ENCODE measurements around the gene MISP. TPM values are rescaled to one million over a fixed set of nuclear protein-coding genes. Genes with fewer than 3 reads are reported as not detected.
A peak's percentile ranks its signal among the peaks of the same experiment; 100 is the strongest.

Gene MISP
- total and polyA plus RNA-seq, 9 of the 15 experiments (the other 6 are each of a cell fraction or from before 2014, with no cell fraction given), result 0.04 to 0.29 (median 0.05) TPM; not detected in 5

GRCh38 chr19:811506-812048 lies 60.7 kb downstream of the MISP start (continued):
- TF ChIP-seq E2F3 (CRISPR knock-in tag; IDR thresholded peaks at IDR 0.05), result no peak
- no peak for TF ChIP-seq GTF2F1 (IDR thresholded peaks at IDR 0.05; ENCODE audit: low read depth, low read length)
- TF ChIP-seq POLR2A (conservative IDR thresholded peaks at IDR 0.05), result peak; percentile 67; the same call in 1 of the 2 replicates
- peak; percentile 28 for TF ChIP-seq RBFOX2 (IDR thresholded peaks at IDR 0.05; ENCODE audit: low read depth, low read length)
- no peak for TF ChIP-seq HNRNPL (IDR thresholded peaks at IDR 0.05; ENCODE audit: low read depth, low read length)
- TF ChIP-seq NCOA1 (IDR thresholded peaks at IDR 0.05; ENCODE audit: low read depth), result no peak
- TF ChIP-seq MXI1 (IDR thresholded peaks at IDR 0.05; ENCODE audit: low read depth, low read length), result no peak
- no peak for TF ChIP-seq C11orf30 (IDR thresholded peaks at IDR 0.05; ENCODE audit: low read depth)
- TF ChIP-seq POLR2AphosphoS5 (IDR thresholded peaks at IDR 0.05; ENCODE audit: control insufficient read depth, insufficient read depth, low read depth, low read length), result 0 out of 2 replicates have a peak, but pooled peaks have one; percentile 1

- no peak for FAIRE-seq
- WGBS (ENCODE audit: insufficient coverage, low coverage, missing lambda C conversion rate), result 95% methylated on average over 31 of the region's 80 CpGs
- peak; percentile 58 for TF ChIP-seq RBFOX2 (IDR thresholded peaks at IDR 0.05; ENCODE audit: low read depth, low read length)
- TF ChIP-seq SUPT5H (IDR thresholded peaks at IDR 0.05), result peak; percentile 82
- peak; percentile 93; the same call in 1 of the 2 replicates for TF ChIP-seq POLR2AphosphoS2 (IDR thresholded peaks at IDR 0.05; ENCODE audit: low read length)
- TF ChIP-seq ZBTB33 (CRISPR knock-in tag; IDR thresholded peaks at IDR 0.05), result peak; percentile 97
- peak; percentile 74 for TF ChIP-seq POLR2A (conservative IDR thresholded peaks at IDR 0.05)
- TF ChIP-seq POLR2G (IDR thresholded peaks at IDR 0.05; ENCODE audit: low read depth, low read length), result peak; percentile 37
- TF ChIP-seq POLR2B (IDR thresholded peaks at IDR 0.05; ENCODE audit: low read depth, partially characterized antibody), result peak; percentile 67
- TF ChIP-seq CBX1 (IDR thresholded peaks at IDR 0.05; ENCODE audit: low read depth), result peak; percentile 55; the same call in 1 of the 2 replicates
- peak; percentile 83 for TF ChIP-seq FIP1L1 (IDR thresholded peaks at IDR 0.05; ENCODE audit: low read depth, low read length, poor library complexity, severe bottlenecking)
- TF ChIP-seq PCBP1 (IDR thresholded peaks at IDR 0.05; ENCODE audit: low read depth, low read length, poor library complexity, severe bottlenecking), result peak; percentile 9
- peak; percentile 16; the same call in 1 of the 2 replicates for TF ChIP-seq MYNN (IDR thresholded peaks at IDR 0.05)
- TF ChIP-seq MYNN (CRISPR knock-in tag; IDR thresholded peaks at IDR 0.05), result no peak
- TF ChIP-seq RBM22 (IDR thresholded peaks at IDR 0.05; ENCODE audit: low read depth, low read length, poor library complexity, severe bottlenecking), result peak; percentile 85
- TF ChIP-seq PHB (CRISPR knock-in tag; IDR thresholded peaks at IDR 0.05), result no peak
- 0 out of 2 replicates have a peak, but pooled peaks have one; percentile 34 for TF ChIP-seq POLR2AphosphoS5 (IDR thresholded peaks at IDR 0.05; ENCODE audit: control insufficient read depth, insufficient read depth, low read depth, low read length)
Measured at GRCh38 chr19:812049-812746, 61.3 kb downstream of the MISP start.

More at GRCh38 chr19:812049-812746, 61.3 kb downstream of the MISP start:
- Histone ChIP-seq H3K4me1 (replicated peaks in 1 of 2; ENCODE audit: control insufficient read depth in 2 of 2, insufficient read depth in 2 of 2, low read length in 2 of 2) (peaks cover 0 to 36% of the 10 kb centered on the region in 2 experiments; a peak in 2 of 5 replicates), H3K9me1 (ENCODE audit: control insufficient read depth, insufficient read depth, low read length) (no peaks in the 10 kb centered on the region), H3K9ac (ENCODE audit: insufficient read depth in 1 of 2, low read depth in 2 of 2, low read length in 2 of 2) (no peak overlapping the region), H3K9me3 (replicated peaks; ENCODE audit: control insufficient read depth, insufficient read depth, low read depth, low read length) (peaks cover 3% of the 10 kb centered on the region), H3K36me3 (ENCODE audit: control insufficient read depth, insufficient read depth, low read length) (peaks cover 79% of the 10 kb centered on the region), H3K27ac (ENCODE audit: extremely low read depth, low read depth, low read length) (no peak overlapping the region), H3K27me3 (ENCODE audit: control insufficient read depth in 2 of 2, insufficient read depth in 2 of 2, low read length in 2 of 2) (no peaks in the 10 kb centered on the region), H3K79me2 (ENCODE audit: control insufficient read depth, insufficient read depth, low read length) (peaks cover 19% of the 10 kb centered on the region), H3K4me2 (ENCODE audit: insufficient read depth, low read length) (no peak overlapping the region), H2AFZ (ENCODE audit: low read depth, low read length) (no peak overlapping the region), H3K4me3 (no peak overlapping the region), H4K20me1 (replicated peaks; ENCODE audit: control insufficient read depth, insufficient read depth, low read length) (no peaks in the 10 kb centered on the region)
- in situ Hi-C loops (cut with MboI) (no loop called here), intact Hi-C loops (cut with micrococcal nuclease) (no loop called here)
- no TSS peak for BruUV-seq (replicated peaks)
- DNase-seq (ENCODE audit: extremely low read depth in 1 of 4, low spot score in 3 of 4) (peak in 3 of 4 experiments; percentile 42 to 61 (median 59)), ATAC-seq (peak; percentile 8)
- CTCF ChIA-PET (ENCODE audit: low intra/inter-chr PET ratio), result no interaction called here
- POLR2A ChIA-PET, result interaction anchor here (1.2 to 3.0 kb wide), 3 partner anchors 10 to 13 kb away, joined by 8 to 20 read pairs (median 11); no protein-coding TSS in a partner anchor
